ENCODE data around the gene LFNG.

Gene LFNG

GRCh38 chr7:2519119-2519930, at the start of gene LFNG:
Gene LFNG (plus strand): TSS chr7:2519774. CDS start chr7:2519862, 88 bp downstream.
- peak; percentile 84 for DNase-seq

GRCh38 chr7:2470204-2471021, 49.2 kb upstream of the LFNG start:
- no peak for DNase-seq

- no peak for DNase-seq
Measured at GRCh38 chr7:2471022-2471329, 48.6 kb upstream of the LFNG start.

GRCh38 chr7:2471396-2471795, 48.2 kb upstream of the LFNG start:
- DNase-seq, result no peak

GRCh38 chr7:2472739-2473138, 46.8 kb upstream of the LFNG start:
- no peak for DNase-seq

- no peak for DNase-seq
Measured at GRCh38 chr7:2473496-2474180, 45.9 kb upstream of the LFNG start.

GRCh38 chr7:2474224-2474623, 45.4 kb upstream of the LFNG start:
- DNase-seq, result no peak

GRCh38 chr7:2474813-2475677, 44.5 kb upstream of the LFNG start:
- DNase-seq, result no peak

GRCh38 chr7:2475678-2476015, 43.9 kb upstream of the LFNG start:
- no peak for DNase-seq

GRCh38 chr7:2476298-2476697, 43.3 kb upstream of the LFNG start, which contains the start of gene GRIFIN:
Gene GRIFIN (minus strand): TSS chr7:2476398. CDS start chr7:2476383, 15 bp downstream.
- DNase-seq, result no peak

GRCh38 chr7:2476776-2477446, 42.7 kb upstream of the LFNG start:
- no peak for DNase-seq

GRCh38 chr7:2477447-2478398, 41.9 kb upstream of the LFNG start:
- peak; percentile 21 for DNase-seq

- no peak for DNase-seq
Measured at GRCh38 chr7:2478399-2478785, 41.2 kb upstream of the LFNG start.

GRCh38 chr7:2478800-2479199, 40.8 kb upstream of the LFNG start:
- DNase-seq, result no peak

- no peak for DNase-seq
Measured at GRCh38 chr7:2479276-2480069, 40.1 kb upstream of the LFNG start.

- DNase-seq, result no peak
Measured at GRCh38 chr7:2480070-2480408, 39.5 kb upstream of the LFNG start.

- no peak for DNase-seq
Measured at GRCh38 chr7:2481195-2481594, 38.4 kb upstream of the LFNG start.

GRCh38 chr7:2482725-2483451, 36.7 kb upstream of the LFNG start:
- DNase-seq, result no peak

GRCh38 chr7:2483494-2483893, 36.1 kb upstream of the LFNG start:
- DNase-seq, result peak; percentile 88

- DNase-seq, result no peak
Measured at GRCh38 chr7:2484868-2485267, 34.7 kb upstream of the LFNG start.

Data from NCI-H1694 (cell line).